GM21528 (cell line): ENCODE data around the gene NTM.

ENCODE experiments used
- ATAC-seq: cut with Tn5 transposase; IDR thresholded peaks from one replicate; pipeline ENCODE4 v1.9.1; 2021; ENCODE audit warnings: mild to moderate bottlenecking, moderate library complexity; ENCODE audit not compliant: unreplicated experiment, low FRiP score

The NTM gene

GRCh38 chr11:131458421-131458820, 88.0 kb downstream of the NTM start:
- no peak for ATAC-seq

GRCh38 chr11:131460931-131461330, 90.5 kb downstream of the NTM start:
- ATAC-seq: no peak

GRCh38 chr11:131462622-131463021, 92.2 kb downstream of the NTM start:
- ATAC-seq: no peak

GRCh38 chr11:131463162-131463561, 92.7 kb downstream of the NTM start:
- no peak for ATAC-seq

GRCh38 chr11:131463649-131464425, 93.4 kb downstream of the NTM start:
- no peak for ATAC-seq

GRCh38 chr11:131464461-131464860, 94.0 kb downstream of the NTM start:
- ATAC-seq: no peak

GRCh38 chr11:131465039-131465438, 94.6 kb downstream of the NTM start:
- ATAC-seq: no peak

GRCh38 chr11:131465746-131466145, 95.3 kb downstream of the NTM start:
- ATAC-seq: no peak

GRCh38 chr11:131467645-131468394, 97.4 kb downstream of the NTM start:
- no peak for ATAC-seq

- no peak for ATAC-seq
Measured at GRCh38 chr11:131468565-131468964, 98.2 kb downstream of the NTM start.

GRCh38 chr11:131470216-131470925, 100.0 kb downstream of the NTM start:
- ATAC-seq: no peak

GRCh38 chr11:131471976-131472375, 101.6 kb downstream of the NTM start:
- no peak for ATAC-seq

- no peak for ATAC-seq
Measured at GRCh38 chr11:131474947-131475346, 104.5 kb downstream of the NTM start.

- no peak for ATAC-seq
Measured at GRCh38 chr11:131476266-131476665, 105.9 kb downstream of the NTM start.

- ATAC-seq: no peak
Measured at GRCh38 chr11:131478341-131478740, 107.9 kb downstream of the NTM start.

GRCh38 chr11:131481303-131481702, 110.9 kb downstream of the NTM start:
- ATAC-seq: no peak

- ATAC-seq: no peak
Measured at GRCh38 chr11:131481971-131482370, 111.6 kb downstream of the NTM start.

GRCh38 chr11:131483453-131483852, 113.0 kb downstream of the NTM start:
- ATAC-seq: no peak

- ATAC-seq: no peak
Measured at GRCh38 chr11:131483877-131484276, 113.5 kb downstream of the NTM start.

- no peak for ATAC-seq
Measured at GRCh38 chr11:131486100-131486499, 115.7 kb downstream of the NTM start.

GRCh38 chr11:131486937-131487635, 116.7 kb downstream of the NTM start:
- no peak for ATAC-seq
